ENCODE measurements around the gene CD163L1. TPM values are rescaled to one million over a fixed set of nuclear protein-coding genes. Genes with fewer than 3 reads are reported as not detected.

CD163L1 gene
- total and polyA plus RNA-seq, 9 of the 15 experiments (the other 6 are each of a cell fraction or from before 2014, with no cell fraction given) = 0.54 to 9.2 (median 2.0) TPM

DNA sequence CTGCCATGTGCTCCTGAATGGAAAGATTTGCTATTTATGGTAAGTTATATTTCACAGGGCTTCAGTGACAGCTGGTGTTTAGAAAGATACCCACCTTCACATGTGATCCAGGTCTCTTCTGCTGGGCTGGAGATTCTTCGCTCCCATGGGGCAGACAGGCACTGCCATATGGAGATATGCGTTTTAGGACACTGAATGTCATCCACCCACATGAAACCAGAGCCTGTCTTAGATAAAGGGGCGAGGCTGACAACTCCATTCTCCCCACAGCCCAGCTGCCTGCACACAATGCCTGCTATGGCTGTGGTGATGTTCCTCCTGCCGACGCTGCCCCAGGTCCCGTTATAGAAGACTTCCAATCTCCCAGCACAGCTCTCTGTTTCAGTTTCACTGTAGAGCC lies 70.7 kb downstream of the CD163L1 start (continued):
- TF ChIP-seq FOXM1 (IDR thresholded peaks at IDR 0.05; ENCODE audit: low read depth) (no peak), FOXM1 (CRISPR knock-in tag; IDR thresholded peaks at IDR 0.05; ENCODE audit: low read depth) (no peak), SRSF9 (IDR thresholded peaks at IDR 0.05; ENCODE audit: borderline replicate concordance, low read depth, low read length) (no peak), SMAD4 (CRISPR knock-in tag; conservative IDR thresholded peaks at IDR 0.05) (0 out of 2 replicates have a peak, but pooled peaks have one; percentile 16), SIN3B (IDR thresholded peaks at IDR 0.05; ENCODE audit: low read depth) (no peak), TEAD4 (IDR thresholded peaks at IDR 0.05; ENCODE audit: low read length) (peak; percentile 62), TEAD4 (CRISPR knock-in tag; IDR thresholded peaks at IDR 0.05; ENCODE audit: borderline replicate concordance) (no peak), EGR1 (conservative IDR thresholded peaks at IDR 0.05) (peak; percentile 80), NCOR1 (IDR thresholded peaks at IDR 0.05) (peak; percentile 77), ZNF282 (CRISPR knock-in tag; IDR thresholded peaks at IDR 0.05) (no peak), CSDE1 (IDR thresholded peaks at IDR 0.05) (no peak), ZNF263 (CRISPR knock-in tag; IDR thresholded peaks at IDR 0.05; ENCODE audit: borderline replicate concordance) (no peak), POU5F1 (IDR thresholded peaks at IDR 0.05; ENCODE audit: borderline replicate concordance, low read depth, low read length, partially characterized antibody) (no peak), CBFB (CRISPR knock-in tag; IDR thresholded peaks at IDR 0.05) (no peak), PTBP1 (IDR thresholded peaks at IDR 0.05; ENCODE audit: low read depth, low read length) (no peak), SP1 (CRISPR knock-in tag; IDR thresholded peaks at IDR 0.05) (no peak), RFX1 (IDR thresholded peaks at IDR 0.05) (no peak), GATAD2B (IDR thresholded peaks at IDR 0.05; ENCODE audit: borderline replicate concordance) (no peak), FOXP1 (CRISPR knock-in tag; IDR thresholded peaks at IDR 0.05) (no peak), BRD9 (IDR thresholded peaks at IDR 0.05; ENCODE audit: low read depth, partially characterized antibody) (no peak), EZH2 (IDR thresholded peaks at IDR 0.05; ENCODE audit: borderline replicate concordance, low read depth, low read length) (no peak), MCM2 (IDR thresholded peaks at IDR 0.05; ENCODE audit: low read depth) (no peak), ZNF79 (CRISPR knock-in tag; IDR thresholded peaks at IDR 0.05; ENCODE audit: low read depth) (no peak), MYBL2 (IDR thresholded peaks at IDR 0.05; ENCODE audit: low read depth) (no peak), MYBL2 (CRISPR knock-in tag; IDR thresholded peaks at IDR 0.05; ENCODE audit: borderline replicate concordance) (no peak), ARID2 (IDR thresholded peaks at IDR 0.05) (no peak)
- TF ChIP-seq, protein P1, sequence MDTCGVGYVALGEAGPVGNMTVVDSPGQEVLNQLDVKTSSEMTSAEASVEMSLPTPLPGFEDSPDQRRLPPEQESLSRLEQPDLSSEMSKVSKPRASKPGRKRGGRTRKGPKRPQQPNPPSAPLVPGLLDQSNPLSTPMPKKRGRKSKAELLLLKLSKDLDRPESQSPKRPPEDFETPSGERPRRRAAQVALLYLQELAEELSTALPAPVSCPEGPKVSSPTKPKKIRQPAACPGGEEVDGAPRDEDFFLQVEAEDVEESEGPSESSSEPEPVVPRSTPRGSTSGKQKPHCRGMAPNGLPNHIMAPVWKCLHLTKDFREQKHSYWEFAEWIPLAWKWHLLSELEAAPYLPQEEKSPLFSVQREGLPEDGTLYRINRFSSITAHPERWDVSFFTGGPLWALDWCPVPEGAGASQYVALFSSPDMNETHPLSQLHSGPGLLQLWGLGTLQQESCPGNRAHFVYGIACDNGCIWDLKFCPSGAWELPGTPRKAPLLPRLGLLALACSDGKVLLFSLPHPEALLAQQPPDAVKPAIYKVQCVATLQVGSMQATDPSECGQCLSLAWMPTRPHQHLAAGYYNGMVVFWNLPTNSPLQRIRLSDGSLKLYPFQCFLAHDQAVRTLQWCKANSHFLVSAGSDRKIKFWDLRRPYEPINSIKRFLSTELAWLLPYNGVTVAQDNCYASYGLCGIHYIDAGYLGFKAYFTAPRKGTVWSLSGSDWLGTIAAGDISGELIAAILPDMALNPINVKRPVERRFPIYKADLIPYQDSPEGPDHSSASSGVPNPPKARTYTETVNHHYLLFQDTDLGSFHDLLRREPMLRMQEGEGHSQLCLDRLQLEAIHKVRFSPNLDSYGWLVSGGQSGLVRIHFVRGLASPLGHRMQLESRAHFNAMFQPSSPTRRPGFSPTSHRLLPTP (IDR thresholded peaks at IDR 0.05; ENCODE audit: borderline replicate concordance, extremely low read depth, insufficient read length) = no peak
- TF ChIP-seq, protein P2, sequence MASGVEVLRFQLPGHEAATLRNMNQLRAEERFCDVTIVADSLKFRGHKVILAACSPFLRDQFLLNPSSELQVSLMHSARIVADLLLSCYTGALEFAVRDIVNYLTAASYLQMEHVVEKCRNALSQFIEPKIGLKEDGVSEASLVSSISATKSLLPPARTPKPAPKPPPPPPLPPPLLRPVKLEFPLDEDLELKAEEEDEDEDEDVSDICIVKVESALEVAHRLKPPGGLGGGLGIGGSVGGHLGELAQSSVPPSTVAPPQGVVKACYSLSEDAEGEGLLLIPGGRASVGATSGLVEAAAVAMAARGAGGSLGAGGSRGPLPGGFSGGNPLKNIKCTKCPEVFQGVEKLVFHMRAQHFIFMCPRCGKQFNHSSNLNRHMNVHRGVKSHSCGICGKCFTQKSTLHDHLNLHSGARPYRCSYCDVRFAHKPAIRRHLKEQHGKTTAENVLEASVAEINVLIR (CRISPR knock-in tag; IDR thresholded peaks at IDR 0.05) = no peak

All from K562 (cell line).